Naive thymus-derived CD4-positive, alpha-beta T cell (primary cell): ENCODE measurements around the gene ADCY4. TPM values are rescaled to one million over a fixed set of nuclear protein-coding genes. Genes with fewer than 3 reads are reported as not detected.
A peak's percentile ranks its signal among the peaks of the same experiment; 100 is the strongest.

Source experiments
- ATAC-seq: fragments of 150-1000 bp; cut with Tn5 transposase; 2 replicates; pipeline ENCODE4 v1.10.0; 2021; ENCODE audit warnings: mild to moderate bottlenecking, moderate library complexity
- CTCF ChIA-PET: fragments of 350-600 bp; sonication (Branson Sonifier 250); formaldehyde crosslinking; loops from one replicate; lab custom pipeline; 2021; ENCODE audit warnings: antibody characterized with exemption; lab: Charles Lee
- POLR2A ChIA-PET: fragments of 350-600 bp; sonication (Branson Sonifier 250); formaldehyde crosslinking; loops from one replicate; lab custom pipeline; 2021; ENCODE audit warnings: antibody characterized with exemption, inconsistent platforms; lab: Charles Lee
- DNase-seq, 9 donors: peaks; one replicate each; pipeline versions ENCODE4 v3.0.0 to v3.0.0-alpha.2; 2020 to 2022; ENCODE audit warnings: mixed read lengths in 1 of 9
- H3K27ac ChIP-seq: one replicate; pipeline ENCODE4 v1.7.0; 2013; ENCODE audit warnings: mild to moderate bottlenecking, low read depth, low read length, moderate library complexity
- H3K27me3 ChIP-seq, 2 donors: one replicate each; pipeline ENCODE4 v1.7.0; 2013; ENCODE audit warnings: low read length in 2 of 2, mild to moderate bottlenecking in 2 of 2, moderate library complexity in 2 of 2; ENCODE audit not compliant: control insufficient read depth in 2 of 2, insufficient read depth in 2 of 2
- H3K36me3 ChIP-seq, 3 experiments: 1 replicate in 2 of 3; 2 replicates in 1 of 3; pipeline ENCODE4 v1.7.0; 2013; ENCODE audit warnings: low read length in 3 of 3, mild to moderate bottlenecking in 3 of 3, moderate library complexity in 1 of 3; ENCODE audit not compliant: insufficient read depth in 3 of 3, control insufficient read depth in 2 of 3
- H3K4me1 ChIP-seq, 2 donors: one replicate each; pipeline ENCODE4 v1.7.0; 2013; ENCODE audit warnings: low read length in 2 of 2, mild to moderate bottlenecking in 2 of 2, moderate library complexity in 1 of 2; ENCODE audit not compliant: control insufficient read depth in 2 of 2, insufficient read depth in 2 of 2
- H3K4me3 ChIP-seq: 2 replicates; pipeline ENCODE4 v1.7.0; 2013; ENCODE audit warnings: mild to moderate bottlenecking, low read length
- H3K9me3 ChIP-seq, 3 experiments: 1 replicate in 2 of 3; 2 replicates in 1 of 3; pipeline ENCODE4 v1.7.0; 2013; ENCODE audit warnings: low read length in 3 of 3; ENCODE audit not compliant: control insufficient read depth in 2 of 3
- H3K27ac Mint-ChIP-seq, 9 donors: one replicate each; pipeline ENCODE4 v1.8.0; 2020 to 2022; ENCODE audit warnings: mixed read lengths in 9 of 9, mild to moderate bottlenecking in 8 of 9, moderate library complexity in 5 of 9, inconsistent platforms in 2 of 9
- H3K27me3 Mint-ChIP-seq, 5 donors: one replicate each; pipeline ENCODE4 v1.8.0; 2021 to 2022; ENCODE audit warnings: mixed read lengths in 5 of 5, mild to moderate bottlenecking in 1 of 5
- H3K36me3 Mint-ChIP-seq, 5 donors: one replicate each; pipeline ENCODE4 v1.8.0; 2020 to 2022; ENCODE audit warnings: mixed read lengths in 5 of 5, mild to moderate bottlenecking in 3 of 5, inconsistent platforms in 1 of 5
- H3K4me1 Mint-ChIP-seq, 7 donors: one replicate each; pipeline ENCODE4 v1.8.0; 2020 to 2022; ENCODE audit warnings: mixed read lengths in 7 of 7, mild to moderate bottlenecking in 3 of 7, inconsistent platforms in 1 of 7
- H3K4me3 Mint-ChIP-seq, 10 donors: one replicate each; pipeline ENCODE4 v1.8.0; 2020 to 2022; ENCODE audit warnings: mild to moderate bottlenecking in 10 of 10, mixed read lengths in 10 of 10, moderate library complexity in 6 of 10, inconsistent platforms in 2 of 10
- H3K9me3 Mint-ChIP-seq, 11 donors: one replicate each; pipeline ENCODE4 v1.8.0; 2020 to 2022; ENCODE audit warnings: mixed read lengths in 11 of 11, mild to moderate bottlenecking in 4 of 11, inconsistent platforms in 1 of 11, moderate library complexity in 1 of 11
- intact Hi-C, 2 donors: fragments of 100-400 bp; cut with micrococcal nuclease; formaldehyde crosslinking; loops; one replicate each; pipeline ENCODE4 v1.15.1; 2023
- polyA plus RNA-seq, 2 donors: library from polyadenylated mRNA; unstranded; fragments of 300-500 nt; fragmentation: Illumina TruSeq; gene quantifications; one replicate each; pipeline ENCODE4 v1.2.3, GENCODE V29; 2021
- total RNA-seq, 6 experiments: library from RNA in 5 of 6; stranded (reverse) in 5 of 6; gene quantifications; 1 replicate in 5 of 6; 2 replicates in 1 of 6; pipeline ENCODE4 v1.2.3 and lab custom pipeline; 2021 to 2026

ADCY4 gene
- total and polyA plus RNA-seq, 7 experiments from 2014 or later = 0.25 to 10.2 (median 5.6) TPM; not detected in 1

GRCh38 chr14:24281636-24282035, 53.2 kb downstream of the ADCY4 start:
- H3K4me1 ChIP-seq = peaks cover 6 to 14% of the 10 kb centered on the region in 2 donors
- peak overlapping the region in 3 of 9 donors; percentile 50 to 70 (median 63) for H3K27ac Mint-ChIP-seq
- no peak overlapping the region for H3K27ac ChIP-seq
- peaks cover 25 to 35% (median 32%) of the 10 kb centered on the region in 7 donors for H3K4me1 Mint-ChIP-seq
- no peaks in the 10 kb centered on the region for H3K27me3 ChIP-seq
- H3K9me3 ChIP-seq = no peaks in the 10 kb centered on the region
- POLR2A ChIA-PET = interaction anchor here (0.6 to 1.0 kb wide), 3 partner anchors 10 to 38 kb away, joined by 3 read pairs; partner anchors contain the start of gene RABGGTA
- no peaks in the 10 kb centered on the region for H3K36me3 ChIP-seq
- H3K27me3 Mint-ChIP-seq = peaks cover 0 to 2% (median 0%) of the 10 kb centered on the region in 5 donors
- CTCF ChIA-PET = interaction anchor here (1.7 kb wide), 1 partner anchor 26 kb away, joined by 5 read pairs; the partner anchor contains the start of gene CIDEB
- no peak for DNase-seq
- intact Hi-C loops = no loop called here
- peaks cover 0 to 6% (median 0%) of the 10 kb centered on the region in 5 donors for H3K36me3 Mint-ChIP-seq
- H3K9me3 Mint-ChIP-seq = peaks cover 0 to 3% (median 0%) of the 10 kb centered on the region in 11 donors
- ATAC-seq = no peak
- H3K4me3 ChIP-seq = no peak overlapping the region
- no peak overlapping the region for H3K4me3 Mint-ChIP-seq

GRCh38 chr14:24280797-24281460, 53.9 kb downstream of the ADCY4 start:
- Histone ChIP-seq H3K9me3 (no peaks in the 10 kb centered on the region), H3K36me3 (no peaks in the 10 kb centered on the region), H3K27ac (no peak overlapping the region), H3K4me3 (no peak overlapping the region), H3K4me1 (peaks cover 6 to 14% of the 10 kb centered on the region in 2 donors), H3K27me3 (no peaks in the 10 kb centered on the region)
- Mint-ChIP-seq H3K27ac (peak overlapping the region in 3 of 9 donors; percentile 63 to 91 (median 70)), H3K9me3 (peaks cover 0 to 3% (median 0%) of the 10 kb centered on the region in 11 donors), H3K4me1 (peaks cover 25 to 35% (median 31%) of the 10 kb centered on the region in 7 donors), H3K27me3 (no peaks in the 10 kb centered on the region), H3K4me3 (no peak overlapping the region), H3K36me3 (peaks cover 0 to 6% (median 0%) of the 10 kb centered on the region in 5 donors)
- intact Hi-C loops = no loop called here
- DNase-seq = no peak
- POLR2A ChIA-PET = interaction anchor here (0.8 to 1.0 kb wide), 3 partner anchors 9 to 58 kb away, joined by 3 to 4 read pairs (median 3); partner anchors contain the start of gene RABGGTA
- CTCF ChIA-PET = interaction anchor here (0.8 to 2.5 kb wide), 3 partner anchors 9 to 38 kb away, joined by 3 to 17 read pairs (median 4); partner anchors contain the start of genes DHRS1, NOP9 and TINF2
- no peak for ATAC-seq

GRCh38 chr14:24279301-24280186, 55.3 kb downstream of the ADCY4 start:
- DNase-seq (peak; percentile 17 to 69 (median 41)), ATAC-seq (peak; percentile 85)
- H3K4me1 Mint-ChIP-seq = peaks cover 29 to 41% (median 36%) of the 10 kb centered on the region in 7 donors
- ChIA-PET CTCF (interaction anchor here (0.6 to 2.5 kb wide), 6 partner anchors 10 to 708 kb away, joined by 3 to 17 read pairs (median 4); partner anchors contain the start of genes CIDEB, DHRS1, LTB4R2 and NOP9), POLR2A (interaction anchor here (1.4 to 2.0 kb wide), 3 partner anchors 9 to 45 kb away, joined by 3 to 7 read pairs (median 4); partner anchors contain the start of genes RABGGTA and TINF2)
- H3K27me3 Mint-ChIP-seq = no peaks in the 10 kb centered on the region
- H3K27ac Mint-ChIP-seq = peak overlapping the region; percentile 65 to 91 (median 76)
- no peaks in the 10 kb centered on the region for H3K27me3 ChIP-seq
- no peaks in the 10 kb centered on the region for H3K36me3 ChIP-seq
- no peaks in the 10 kb centered on the region for H3K9me3 ChIP-seq
- intact Hi-C loops = loop anchor here in 1 of 2 donors (1.0 kb wide), 2 partner anchors 8 to 18 kb away; partner anchors contain the start of gene RABGGTA
- H3K27ac ChIP-seq = peak overlapping the region; percentile 56
- no peak overlapping the region for H3K4me3 ChIP-seq
- H3K9me3 Mint-ChIP-seq = peaks cover 0 to 3% (median 0%) of the 10 kb centered on the region in 11 donors
- H3K36me3 Mint-ChIP-seq = peaks cover 0 to 6% (median 0%) of the 10 kb centered on the region in 5 donors
- H3K4me3 Mint-ChIP-seq = peak overlapping the region in 9 of 10 donors; percentile 12 to 54 (median 34)
- peaks cover 6 to 15% of the 10 kb centered on the region in 2 donors for H3K4me1 ChIP-seq

DNA sequence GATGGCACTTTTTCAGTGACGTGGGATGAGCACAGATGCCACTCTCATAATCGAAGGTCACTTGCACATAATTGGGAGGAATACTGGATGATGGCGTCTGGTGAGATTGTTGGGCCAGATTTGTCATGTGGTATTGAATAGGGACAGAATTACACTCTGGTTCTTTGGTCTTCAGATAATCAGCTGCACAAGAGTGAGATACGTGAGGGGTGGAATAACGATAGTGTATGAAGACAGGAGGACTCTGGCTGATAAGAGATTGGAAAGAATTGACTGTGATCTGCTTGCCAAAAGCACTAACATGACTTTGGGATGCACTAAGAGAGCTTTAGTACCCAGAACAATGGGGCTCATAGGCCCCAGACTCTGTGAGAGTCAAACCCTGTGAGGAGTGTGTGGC, 56.4 kb downstream of the ADCY4 start:
- CTCF ChIA-PET = interaction anchor here (0.6 to 2.5 kb wide), 2 partner anchors 20 to 136 kb away, joined by 3 to 17 read pairs; partner anchors contain the start of genes DHRS1 and NOP9
- H3K27me3 Mint-ChIP-seq = no peaks in the 10 kb centered on the region
- H3K9me3 Mint-ChIP-seq = peaks cover 0 to 3% (median 0%) of the 10 kb centered on the region in 11 donors
- DNase-seq (no peak), ATAC-seq (no peak)
- Histone ChIP-seq H3K27me3 (no peaks in the 10 kb centered on the region), H3K27ac (no peak overlapping the region), H3K36me3 (no peaks in the 10 kb centered on the region), H3K9me3 (no peaks in the 10 kb centered on the region), H3K4me1 (peaks cover 6 to 25% of the 10 kb centered on the region in 2 donors), H3K4me3 (no peak overlapping the region)
- peak overlapping the region; percentile 5 to 85 (median 63) for H3K27ac Mint-ChIP-seq
- intact Hi-C loops = no loop called here
- H3K4me3 Mint-ChIP-seq = peak overlapping the region in 6 of 10 donors; percentile 4 to 51 (median 14)
- peaks cover 40 to 51% (median 45%) of the 10 kb centered on the region in 7 donors for H3K4me1 Mint-ChIP-seq
- peaks cover 0 to 6% (median 0%) of the 10 kb centered on the region in 5 donors for H3K36me3 Mint-ChIP-seq
- POLR2A ChIA-PET = interaction anchor here (0.5 to 2.0 kb wide), 4 partner anchors 18 to 164 kb away, joined by 3 to 7 read pairs (median 4); partner anchors contain the start of genes DCAF11, DHRS1, NOP9 and NRL

GRCh38 chr14:24277606-24278321, 57.1 kb downstream of the ADCY4 start:
- no peaks in the 10 kb centered on the region for H3K27me3 ChIP-seq
- CTCF ChIA-PET = interaction anchor here (0.7 kb wide), 2 partner anchors 19 to 29 kb away, joined by 3 to 4 read pairs; no protein-coding TSS in a partner anchor
- H3K9me3 ChIP-seq = no peaks in the 10 kb centered on the region
- POLR2A ChIA-PET = interaction anchor here (0.5 to 1.5 kb wide), 5 partner anchors 20 to 163 kb away, joined by 3 to 4 read pairs (median 3); partner anchors contain the start of genes DCAF11, DHRS1, NOP9 and NRL
- DNase-seq (no peak), ATAC-seq (peak; percentile 59)
- Mint-ChIP-seq H3K27me3 (no peaks in the 10 kb centered on the region), H3K4me1 (peaks cover 46 to 56% (median 48%) of the 10 kb centered on the region in 7 donors), H3K36me3 (peaks cover 0 to 6% (median 0%) of the 10 kb centered on the region in 5 donors), H3K9me3 (peaks cover 0 to 3% (median 0%) of the 10 kb centered on the region in 11 donors), H3K27ac (peak overlapping the region in 4 of 9 donors; percentile 38 to 85 (median 70)), H3K4me3 (no peak overlapping the region)
- no peak overlapping the region for H3K4me3 ChIP-seq
- peaks cover 7 to 27% of the 10 kb centered on the region in 2 donors for H3K4me1 ChIP-seq
- no peak overlapping the region for H3K27ac ChIP-seq
- H3K36me3 ChIP-seq = no peaks in the 10 kb centered on the region
- intact Hi-C loops = no loop called here
